ENCODE data around the gene KCNIP4. TPM values are rescaled to one million over a fixed set of nuclear protein-coding genes. Genes with fewer than 3 reads are reported as not detected.

KCNIP4 gene
- total and polyA plus RNA-seq, 2 of the 8 experiments (the other 6 are each of a cell fraction or from before 2014, with no cell fraction given) = 0.06 TPM; not detected in 1

GRCh38 chr4:21046141-21046540, 902.4 kb downstream of the KCNIP4 start (continued):
- TF ChIP-seq CHD7 (IDR thresholded peaks at IDR 0.05; ENCODE audit: insufficient replicate concordance, low read length) (no peak), GTF2F1 (IDR thresholded peaks at IDR 0.05; ENCODE audit: borderline replicate concordance, low read depth, low read length) (no peak), SIX5 (IDR thresholded peaks at IDR 0.05; ENCODE audit: low read depth, low read length) (no peak), EZH2 (IDR thresholded peaks at IDR 0.05; ENCODE audit: low read depth, low read length, severe bottlenecking) (no peak), POLR2A (IDR thresholded peaks at IDR 0.05; ENCODE audit: control extremely low read depth in 1 of 2, low read depth in 2 of 2, low read length in 2 of 2) (no peak), RAD21 (IDR thresholded peaks at IDR 0.05 in 1 of 2, conservative IDR thresholded peaks at IDR 0.05 in 1 of 2; ENCODE audit: low read depth in 2 of 2, low read length in 2 of 2) (no peak), CBX5 (IDR thresholded peaks at IDR 0.05; ENCODE audit: low read depth, low read length) (no peak), SIRT6 (IDR thresholded peaks at IDR 0.05; ENCODE audit: low read length) (no peak)

All from H1 (cell line).